ENCODE results near the gene VWA8. TPM values are rescaled to one million over a fixed set of nuclear protein-coding genes. Genes with fewer than 3 reads are reported as not detected.

VWA8 gene
- 49.7 TPM for total RNA-seq
- long read RNA-seq, partial matches to known transcripts: 12 of 36 reads
- long read RNA-seq, other reads (novel, unspliced or antisense): 21 of 36 reads

GRCh38 chr13:41960637-41961465, at the start of gene VWA8:
TSS of gene VWA8 (minus strand) at chr13:41961109. CDS start at chr13:41961015, 94 bp downstream.
- DNase-seq (ENCODE audit: low spot score): peak; percentile 93
- intact Hi-C loops (cut with DNase I): loop anchor here (1.0 to 10.0 kb wide), 2 partner anchors 79 to 286 kb away; no protein-coding TSS in a partner anchor

DNA sequence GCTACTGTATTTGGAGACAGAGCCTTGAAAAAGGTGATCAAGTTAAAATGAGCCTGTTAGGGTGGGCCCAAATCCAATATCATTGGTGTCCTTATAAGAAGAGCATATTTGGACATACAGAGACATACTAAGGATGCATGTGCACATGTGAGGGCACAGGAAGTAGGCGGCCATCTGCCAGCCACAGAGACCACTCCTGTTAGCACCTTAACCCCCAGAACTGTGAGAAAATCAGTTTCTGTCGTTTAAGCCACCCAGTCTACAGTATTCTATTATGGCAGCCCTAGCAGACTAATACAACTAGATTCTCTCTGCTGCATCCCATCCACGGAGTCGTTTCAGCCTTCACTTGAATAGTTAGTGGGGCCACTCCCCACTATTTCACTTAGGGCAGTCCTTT, 48.1 kb upstream of the VWA8 start:
- no peak for DNase-seq (ENCODE audit: low spot score)
- intact Hi-C loops (cut with DNase I): no loop called here

- no peak for DNase-seq (ENCODE audit: low spot score)
- intact Hi-C loops (cut with DNase I): no loop called here
Observed at GRCh38 chr13:42007844-42008243, 46.9 kb upstream of the VWA8 start.

DNA sequence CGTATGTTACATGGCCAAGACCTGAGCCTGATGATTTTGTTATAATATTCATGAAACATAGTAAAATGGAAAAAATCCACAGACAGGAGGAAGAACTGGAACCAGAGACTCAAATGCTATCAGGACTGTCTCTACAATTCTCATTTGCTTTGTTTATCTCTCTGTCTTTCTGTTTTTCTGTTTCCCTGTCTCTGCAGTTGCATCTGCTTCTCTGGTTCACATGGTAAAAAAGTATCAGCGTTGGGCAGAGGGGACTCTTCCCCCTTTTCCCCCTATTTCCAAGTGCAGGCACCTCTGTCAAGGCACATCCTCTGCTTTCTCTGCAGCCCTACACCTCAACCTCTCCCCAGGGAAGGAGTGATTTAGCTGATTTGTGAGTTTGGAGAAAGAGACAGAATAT, 41.2 kb upstream of the VWA8 start:
- intact Hi-C loops (cut with DNase I): no loop called here
- DNase-seq (ENCODE audit: low spot score): no peak

DNA sequence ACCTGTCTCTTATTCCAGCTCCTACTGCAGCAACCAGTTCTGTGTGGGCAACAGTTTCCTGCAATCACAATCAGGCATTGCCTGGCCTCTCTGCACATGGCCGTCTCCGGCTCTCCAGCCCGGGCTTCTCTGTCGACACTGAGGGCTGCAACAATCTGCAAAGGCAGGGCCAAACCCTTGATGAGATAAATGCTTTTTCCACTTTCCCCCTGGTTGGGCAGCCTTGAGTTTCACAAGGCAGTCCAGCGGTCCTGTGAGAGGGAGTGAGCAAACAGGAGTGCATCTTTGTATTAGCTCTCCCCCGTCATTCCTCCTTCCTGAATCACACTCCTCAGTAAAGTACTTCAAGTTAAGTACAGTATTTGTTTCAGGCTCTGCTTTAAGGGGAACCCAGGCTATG, 40.7 kb upstream of the VWA8 start:
- intact Hi-C loops (cut with DNase I): no loop called here
- DNase-seq (ENCODE audit: low spot score): no peak

GRCh38 chr13:42000846-42001245, 39.9 kb upstream of the VWA8 start:
- intact Hi-C loops (cut with DNase I): no loop called here
- no peak for DNase-seq (ENCODE audit: low spot score)

GRCh38 chr13:41997396-41997795, 36.5 kb upstream of the VWA8 start:
- intact Hi-C loops (cut with DNase I): no loop called here
- DNase-seq (ENCODE audit: low spot score): no peak

DNA sequence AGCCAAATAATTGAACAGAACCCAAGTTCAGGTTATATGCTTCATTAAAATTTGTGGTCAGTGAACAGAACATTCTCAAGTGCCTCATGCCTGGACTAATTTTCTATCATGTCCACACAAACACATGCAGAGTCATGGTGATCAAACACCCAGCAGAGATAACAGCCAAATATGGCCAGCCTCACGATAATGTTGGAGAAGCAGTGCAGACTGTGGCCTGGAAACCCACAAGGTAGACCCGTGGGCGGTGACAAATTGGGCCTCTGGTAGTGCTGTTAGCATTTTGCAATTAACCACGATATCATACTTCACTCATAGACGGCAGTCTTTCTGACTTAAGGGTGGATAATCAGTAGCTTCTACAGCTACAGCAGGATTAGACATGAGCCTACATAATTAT, 35.0 kb upstream of the VWA8 start:
- intact Hi-C loops (cut with DNase I): no loop called here
- DNase-seq (ENCODE audit: low spot score): no peak

- intact Hi-C loops (cut with DNase I): no loop called here
- no peak for DNase-seq (ENCODE audit: low spot score)
Observed at GRCh38 chr13:41995336-41995735, 34.4 kb upstream of the VWA8 start.

DNA sequence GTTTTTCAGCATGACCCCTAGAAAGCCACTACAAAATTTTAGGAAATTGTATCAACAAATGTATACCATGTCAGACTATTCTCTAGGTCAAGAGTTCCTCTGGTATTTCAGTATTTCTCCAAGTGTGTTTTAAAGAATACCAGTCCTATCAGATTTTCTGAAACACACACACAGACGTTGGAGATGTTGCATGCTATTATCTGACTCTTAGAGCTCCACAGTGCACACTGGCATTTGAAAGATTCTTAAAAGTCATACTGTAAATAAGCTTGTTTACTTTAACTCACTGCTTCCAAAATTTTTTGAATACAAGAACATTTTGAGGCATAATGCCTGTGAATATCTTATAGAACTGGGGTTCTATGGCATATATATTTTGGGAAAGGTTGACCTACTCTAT, 33.8 kb upstream of the VWA8 start:
- intact Hi-C loops (cut with DNase I): no loop called here
- no peak for DNase-seq (ENCODE audit: low spot score)

GRCh38 chr13:41991936-41992335, 31.0 kb upstream of the VWA8 start:
- intact Hi-C loops (cut with DNase I): no loop called here
- no peak for DNase-seq (ENCODE audit: low spot score)

DNA sequence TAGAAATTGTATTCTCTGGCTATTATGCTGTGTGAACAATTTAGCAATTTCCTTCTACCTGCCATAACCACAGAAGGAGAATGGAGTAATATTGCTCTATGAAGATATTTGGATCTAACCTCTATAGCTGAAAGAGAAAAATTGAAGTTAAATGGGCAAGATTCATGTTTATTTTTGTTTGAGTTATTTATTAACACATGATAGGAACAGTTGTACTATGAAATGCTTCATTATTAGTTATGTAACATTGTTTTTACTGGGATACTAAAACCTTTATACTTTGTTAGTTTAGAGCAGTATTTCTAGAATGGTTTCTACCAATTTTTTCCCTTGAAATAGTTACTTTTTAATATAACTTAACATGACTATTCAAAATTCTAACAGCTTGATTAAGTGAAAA, 27.3 kb upstream of the VWA8 start:
- intact Hi-C loops (cut with DNase I): no loop called here
- no peak for DNase-seq (ENCODE audit: low spot score)

- intact Hi-C loops (cut with DNase I): no loop called here
- no peak for DNase-seq (ENCODE audit: low spot score)
Observed at GRCh38 chr13:41985788-41986508, 25.0 kb upstream of the VWA8 start.

DNA sequence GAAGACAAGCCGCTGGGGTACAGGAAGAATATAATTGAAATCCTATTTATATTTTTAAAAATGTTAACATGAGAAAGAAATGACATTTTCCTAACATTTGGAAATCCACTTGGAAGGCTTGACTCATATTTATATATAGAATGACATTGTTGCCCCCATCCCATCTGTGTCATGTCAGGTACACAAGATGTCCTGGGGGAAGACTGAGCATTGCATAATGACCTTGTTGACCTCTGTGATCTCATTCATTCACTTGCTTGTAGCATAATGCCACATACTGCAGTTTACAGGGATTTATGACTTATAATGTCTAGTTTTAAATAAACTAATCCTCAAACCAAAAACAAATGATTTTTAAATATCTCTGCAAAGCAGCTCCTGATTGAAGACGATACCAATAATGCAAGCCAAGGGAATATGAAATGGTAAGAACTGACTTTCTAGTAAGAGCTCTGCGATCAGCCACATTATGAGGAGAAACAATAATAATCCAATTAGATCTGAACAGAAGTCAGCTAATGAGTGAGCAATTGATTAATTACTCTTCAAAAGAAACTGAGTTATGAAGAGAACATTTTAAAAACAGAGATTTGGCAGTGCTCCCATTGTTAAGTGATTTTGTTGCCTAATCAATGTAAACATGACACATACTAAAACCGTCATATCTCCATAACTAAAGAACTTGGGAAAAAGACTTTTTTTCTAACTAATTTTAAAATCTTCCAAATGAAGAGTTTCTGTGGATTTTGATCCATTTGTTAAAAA, 21.2 kb upstream of the VWA8 start:
- no peak for DNase-seq (ENCODE audit: low spot score)
- intact Hi-C loops (cut with DNase I): no loop called here

DNA sequence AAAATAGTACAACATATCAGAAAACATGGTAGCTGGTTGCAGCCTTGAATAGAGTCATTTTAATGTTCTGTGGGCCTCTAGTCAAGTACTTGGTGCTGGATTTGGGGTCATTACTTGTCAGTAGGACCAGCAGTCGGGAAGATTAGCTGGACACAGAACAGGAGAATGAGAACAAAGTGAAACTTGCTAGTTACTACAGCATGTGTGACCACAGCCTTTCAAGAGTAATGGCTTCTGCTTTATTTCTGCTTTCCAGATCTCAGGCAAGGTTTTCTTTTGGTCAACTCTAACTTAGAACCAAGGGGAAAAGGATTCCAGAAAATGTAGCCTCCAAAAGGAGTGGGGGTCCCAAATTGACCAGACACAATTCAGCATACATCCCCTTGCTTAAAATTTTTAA, 17.1 kb upstream of the VWA8 start:
- intact Hi-C loops (cut with DNase I): no loop called here
- no peak for DNase-seq (ENCODE audit: low spot score)

DNA sequence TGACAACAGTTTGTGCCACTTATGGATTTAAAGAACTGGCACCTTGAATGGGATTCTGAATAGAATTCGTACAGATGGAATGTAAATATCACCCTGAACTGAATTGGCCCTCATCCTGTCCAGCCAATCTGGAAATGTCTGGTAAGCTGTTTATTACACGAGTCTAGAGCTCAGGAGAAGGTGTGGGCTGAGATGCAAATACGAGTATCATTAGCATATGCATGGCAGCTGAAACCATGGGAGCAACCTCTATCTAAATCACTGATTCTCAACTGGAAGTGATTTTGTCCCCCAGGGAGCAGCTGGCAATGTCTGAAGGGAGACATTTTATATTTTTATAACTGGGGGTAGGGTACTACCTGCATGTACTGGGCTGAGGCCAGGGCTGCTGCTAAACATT, 15.6 kb upstream of the VWA8 start:
- intact Hi-C loops (cut with DNase I): no loop called here
- no peak for DNase-seq (ENCODE audit: low spot score)

- no peak for DNase-seq (ENCODE audit: low spot score)
- intact Hi-C loops (cut with DNase I): no loop called here
Observed at GRCh38 chr13:41974262-41974900, 13.5 kb upstream of the VWA8 start.

DNA sequence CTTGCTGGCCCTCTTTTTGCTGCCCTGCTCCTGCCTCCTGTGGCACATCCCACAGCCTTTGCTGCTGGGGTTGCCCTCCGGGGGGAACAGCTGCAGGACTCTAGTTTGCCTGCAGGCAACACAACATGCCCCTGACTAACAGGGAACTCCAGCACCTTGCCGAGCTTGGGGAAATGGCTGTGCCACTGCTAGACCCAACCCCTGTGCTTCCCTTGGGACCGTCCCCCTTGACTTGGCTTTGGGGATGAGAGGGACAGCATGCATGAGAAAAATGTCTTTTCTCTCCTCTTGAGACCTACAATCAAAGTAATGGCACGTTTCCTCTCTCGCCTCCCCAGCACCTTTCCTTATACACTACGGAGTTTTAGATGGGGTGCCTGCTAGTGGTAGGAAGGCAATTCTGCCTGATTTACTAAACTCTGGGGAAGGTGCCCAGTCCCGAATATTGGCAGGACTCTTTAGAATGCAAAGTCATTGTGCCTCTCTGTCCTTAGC, 12.4 kb upstream of the VWA8 start:
- DNase-seq (ENCODE audit: low spot score): no peak
- intact Hi-C loops (cut with DNase I): no loop called here

DNA sequence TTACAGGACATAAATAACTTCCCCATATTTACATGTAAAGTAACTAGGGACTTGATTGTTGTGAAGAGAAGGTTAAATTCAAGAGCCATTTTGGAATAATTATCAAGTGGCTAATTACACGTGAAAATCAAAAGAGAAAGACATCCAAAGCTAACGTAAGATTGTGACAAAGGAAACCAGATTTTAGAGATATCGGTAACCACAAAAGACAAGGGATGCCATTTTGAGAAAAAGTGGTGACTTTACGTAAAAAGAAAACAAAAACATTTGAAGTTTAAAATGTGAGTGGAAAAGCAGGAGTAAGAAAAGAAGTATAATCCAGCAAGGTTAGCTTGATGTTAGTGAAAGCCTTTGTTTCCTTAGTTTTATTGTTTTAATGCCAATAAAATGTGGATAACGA, 10.9 kb upstream of the VWA8 start:
- DNase-seq (ENCODE audit: low spot score): no peak
- intact Hi-C loops (cut with DNase I): no loop called here

GRCh38 chr13:41970918-41971317, 10.0 kb upstream of the VWA8 start:
- intact Hi-C loops (cut with DNase I): no loop called here
- no peak for DNase-seq (ENCODE audit: low spot score)
